HG03442 (cell line): ENCODE measurements around the gene FLRT1.

Source experiments
- ATAC-seq: cut with Tn5 transposase; IDR thresholded peaks from one replicate; pipeline ENCODE4 v1.9.1; 2021; ENCODE audit warnings: mild to moderate bottlenecking, moderate library complexity; ENCODE audit not compliant: unreplicated experiment

FLRT1 gene, protein sequence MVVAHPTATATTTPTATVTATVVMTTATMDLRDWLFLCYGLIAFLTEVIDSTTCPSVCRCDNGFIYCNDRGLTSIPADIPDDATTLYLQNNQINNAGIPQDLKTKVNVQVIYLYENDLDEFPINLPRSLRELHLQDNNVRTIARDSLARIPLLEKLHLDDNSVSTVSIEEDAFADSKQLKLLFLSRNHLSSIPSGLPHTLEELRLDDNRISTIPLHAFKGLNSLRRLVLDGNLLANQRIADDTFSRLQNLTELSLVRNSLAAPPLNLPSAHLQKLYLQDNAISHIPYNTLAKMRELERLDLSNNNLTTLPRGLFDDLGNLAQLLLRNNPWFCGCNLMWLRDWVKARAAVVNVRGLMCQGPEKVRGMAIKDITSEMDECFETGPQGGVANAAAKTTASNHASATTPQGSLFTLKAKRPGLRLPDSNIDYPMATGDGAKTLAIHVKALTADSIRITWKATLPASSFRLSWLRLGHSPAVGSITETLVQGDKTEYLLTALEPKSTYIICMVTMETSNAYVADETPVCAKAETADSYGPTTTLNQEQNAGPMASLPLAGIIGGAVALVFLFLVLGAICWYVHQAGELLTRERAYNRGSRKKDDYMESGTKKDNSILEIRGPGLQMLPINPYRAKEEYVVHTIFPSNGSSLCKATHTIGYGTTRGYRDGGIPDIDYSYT

DNA sequence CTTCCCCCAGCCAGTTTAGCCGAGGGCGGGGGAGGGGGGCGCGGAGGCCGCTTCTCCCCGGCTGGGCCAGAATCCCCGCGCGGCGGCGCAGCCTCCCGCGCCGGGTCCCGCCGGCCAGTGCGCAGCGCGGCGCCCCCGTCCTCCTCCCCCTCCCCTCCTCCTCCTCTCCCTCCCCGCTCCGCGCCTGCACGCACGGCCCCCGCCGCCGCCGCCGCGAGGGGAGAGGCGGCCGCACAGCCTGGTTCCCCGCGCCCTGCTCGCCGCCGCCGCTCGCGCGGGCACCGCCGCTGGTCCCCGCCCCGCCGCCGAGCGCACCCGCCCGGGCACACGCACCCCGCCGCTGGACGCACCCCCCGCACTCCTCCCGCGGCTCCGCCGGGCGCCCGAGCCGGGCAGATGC is at the start of gene FLRT1:
Gene FLRT1, plus strand, starts transcription at position 356 of the 400 bp plus-strand sequence. CDS start 80,337 bp downstream, outside the sequence.
- no peak for ATAC-seq

DNA sequence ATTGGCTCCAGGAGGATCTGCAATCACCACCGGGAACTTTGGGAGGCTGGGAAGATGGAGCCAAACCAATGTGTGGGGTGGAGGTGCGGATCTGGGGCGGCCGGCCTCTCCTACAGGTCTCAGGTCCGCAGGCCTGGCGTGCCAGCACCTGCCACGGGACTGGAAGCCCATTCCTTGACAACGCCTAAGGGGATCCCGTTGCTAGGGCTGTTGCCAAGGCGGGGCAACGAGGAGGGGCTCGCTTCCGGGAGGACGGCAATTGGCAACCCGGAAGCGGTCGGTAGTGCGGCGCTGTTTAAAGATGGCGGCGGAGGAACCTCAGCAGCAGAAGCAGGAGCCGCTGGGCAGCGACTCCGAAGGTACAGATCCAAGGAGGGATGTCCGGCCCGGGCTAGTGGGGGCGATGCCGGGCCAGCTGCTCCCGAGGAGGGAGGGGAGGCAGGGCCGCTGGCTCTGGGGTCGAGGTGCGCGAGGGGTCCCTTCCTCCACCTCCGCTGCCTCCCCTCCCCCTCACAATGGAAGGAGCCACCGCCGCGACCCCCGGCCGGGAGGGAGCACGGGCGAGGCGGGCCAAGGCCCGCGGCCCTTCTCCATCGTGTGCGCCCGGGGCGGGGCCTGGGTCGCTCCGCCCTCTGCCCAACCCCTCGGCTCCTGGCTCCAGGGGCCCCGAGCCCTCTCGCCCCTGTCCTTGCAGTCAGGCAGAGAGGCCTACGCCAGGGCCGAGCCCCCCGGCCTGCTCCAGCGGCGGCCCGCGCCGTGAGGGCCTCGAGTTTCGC is 49.4 kb upstream of the FLRT1 start, which contains the start of gene OTUB1:
Gene OTUB1, plus strand, starts transcription at position 283 of the 776 bp plus-strand sequence. Its CDS starts 19 bp downstream, at position 302.
- ATAC-seq = peak; percentile 69

DNA sequence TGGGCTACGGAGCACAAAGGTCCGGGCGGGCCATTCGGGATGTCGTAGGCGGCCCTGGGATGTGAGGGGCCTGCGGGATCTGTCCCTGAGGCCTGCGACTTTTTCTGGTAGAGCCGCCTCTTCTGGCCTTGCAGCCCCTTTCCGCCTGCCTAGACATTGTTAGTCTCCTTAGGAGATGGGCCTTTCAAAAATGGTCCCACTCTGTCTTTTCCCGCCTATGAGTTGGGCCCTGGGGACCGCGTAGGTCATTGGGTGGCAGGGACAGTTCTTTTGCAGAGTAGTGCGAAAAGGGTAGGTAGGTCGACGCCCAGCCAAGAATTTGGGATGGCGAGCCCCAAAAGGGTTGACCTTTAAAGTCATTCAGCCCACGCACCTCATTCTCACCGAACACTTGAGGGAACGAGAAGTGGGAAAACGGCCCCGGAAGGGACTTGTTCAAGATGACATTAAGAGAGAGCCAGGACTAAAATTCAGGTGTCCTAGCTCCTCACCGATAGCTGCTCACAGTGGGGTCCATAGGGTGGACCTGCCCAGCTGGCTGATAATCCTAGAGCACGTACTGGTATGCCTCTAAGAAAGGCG is 48.7 kb upstream of the FLRT1 start:
- ATAC-seq = no peak

DNA sequence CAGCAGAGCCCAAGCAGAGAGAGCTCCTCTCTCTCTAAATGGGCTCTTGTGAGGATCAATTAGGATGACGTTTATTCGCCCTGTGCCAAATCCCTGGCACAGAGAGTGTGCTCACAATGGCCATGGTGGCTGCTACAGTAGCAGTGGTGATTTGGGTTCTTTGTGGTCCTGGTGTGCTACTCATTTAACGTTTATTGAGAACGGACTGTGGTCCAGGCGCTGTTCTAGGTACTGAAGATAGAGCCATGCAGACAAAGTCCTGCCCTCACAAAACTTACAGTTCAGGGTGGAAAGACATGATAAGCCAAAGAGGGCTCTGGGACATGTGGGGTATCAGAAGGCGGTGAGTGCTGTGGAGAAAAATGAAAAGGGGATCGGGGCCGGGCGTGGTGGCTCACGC is 44.2 kb upstream of the FLRT1 start:
- no peak for ATAC-seq

DNA sequence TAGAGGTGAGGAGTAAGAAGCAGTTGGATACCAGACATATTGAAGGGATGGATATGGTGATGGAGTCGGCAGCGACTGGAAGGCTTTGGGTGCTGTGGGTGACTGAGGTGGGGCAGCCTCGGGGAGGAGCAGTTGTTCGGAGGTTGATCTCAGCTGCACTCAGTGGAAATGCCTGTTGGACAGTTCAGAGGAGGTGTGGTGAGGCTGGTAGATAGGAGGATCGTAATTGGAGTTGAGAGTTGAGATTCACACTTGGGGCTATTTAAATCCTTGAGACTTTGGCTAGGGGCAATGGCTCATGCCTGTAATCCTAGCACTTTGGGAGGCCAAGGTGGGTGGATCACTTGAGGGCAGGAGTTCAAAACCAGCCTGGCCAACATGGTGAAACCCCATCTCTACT is 42.6 kb upstream of the FLRT1 start:
- ATAC-seq = no peak

GRCh38 chr11:63993993-63994392 is 41.7 kb upstream of the FLRT1 start:
- no peak for ATAC-seq

GRCh38 chr11:63996512-63996911 is 39.2 kb upstream of the FLRT1 start:
- no peak for ATAC-seq

DNA sequence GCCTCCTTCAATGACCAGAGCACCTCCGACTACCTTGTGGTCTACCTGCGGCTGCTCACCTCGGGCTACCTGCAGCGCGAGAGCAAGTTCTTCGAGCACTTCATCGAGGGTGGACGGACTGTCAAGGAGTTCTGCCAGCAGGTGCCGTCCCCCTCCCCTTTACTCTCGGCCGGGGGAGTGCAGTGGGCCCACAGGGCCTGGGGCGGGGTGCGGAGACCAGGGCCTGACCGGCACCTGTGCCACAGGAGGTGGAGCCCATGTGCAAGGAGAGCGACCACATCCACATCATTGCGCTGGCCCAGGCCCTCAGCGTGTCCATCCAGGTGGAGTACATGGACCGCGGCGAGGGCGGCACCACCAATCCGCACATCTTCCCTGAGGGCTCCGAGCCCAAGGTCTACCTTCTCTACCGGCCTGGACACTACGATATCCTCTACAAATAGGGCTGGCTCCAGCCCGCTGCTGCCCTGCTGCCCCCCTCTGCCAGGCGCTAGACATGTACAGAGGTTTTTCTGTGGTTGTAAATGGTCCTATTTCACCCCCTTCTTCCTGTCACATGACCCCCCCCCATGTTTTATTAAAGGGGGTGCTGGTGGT is 38.5 kb upstream of the FLRT1 start:
- no peak for ATAC-seq

- ATAC-seq = no peak
These were observed 37.9 kb upstream of the FLRT1 start for GRCh38 chr11:63997801-63998337.

DNA sequence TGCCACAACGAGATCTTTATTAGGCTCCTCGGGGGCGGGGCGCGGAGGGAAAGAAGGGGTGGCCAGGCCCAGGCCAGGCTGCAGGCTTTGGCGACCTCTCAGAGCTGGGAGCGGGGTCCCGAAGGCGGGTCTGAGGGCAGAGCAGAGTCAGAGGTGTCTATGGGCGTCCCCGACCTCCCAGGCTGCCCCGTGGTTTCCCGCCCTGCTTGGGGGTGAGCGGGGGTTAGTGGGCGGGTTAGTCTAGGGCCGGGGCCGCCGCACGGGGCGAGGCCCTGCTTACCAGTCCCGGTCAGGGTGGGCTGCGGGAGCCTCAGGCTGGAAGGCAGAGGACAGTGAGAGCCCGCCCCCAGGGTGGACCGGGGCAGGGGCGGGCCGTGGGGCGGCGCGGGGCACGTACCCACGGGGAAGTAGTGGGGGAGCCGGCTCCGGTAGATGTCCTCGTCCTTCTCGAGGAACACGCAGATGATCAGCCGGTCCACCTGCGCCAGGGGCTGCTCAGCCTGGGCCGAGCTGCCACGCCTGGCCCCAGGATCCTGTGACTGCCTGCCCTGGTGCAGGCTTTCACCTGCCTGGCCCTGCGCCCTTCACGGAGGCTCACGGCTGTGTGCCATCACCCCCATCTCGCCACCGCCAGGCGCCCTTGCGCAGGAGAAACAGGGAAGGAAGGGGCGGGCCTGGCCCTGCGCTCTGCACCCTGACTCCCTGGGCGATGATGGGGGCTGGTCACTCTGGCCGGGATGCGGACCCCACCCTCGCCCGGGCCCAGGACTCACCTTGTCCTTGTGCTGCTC is 37.0 kb upstream of the FLRT1 start:
- ATAC-seq = no peak

GRCh38 chr11:63999349-64000025 is 36.2 kb upstream of the FLRT1 start:
- no peak for ATAC-seq

- peak; percentile 35 for ATAC-seq
These were observed 35.5 kb upstream of the FLRT1 start for GRCh38 chr11:64000026-64000739.

DNA sequence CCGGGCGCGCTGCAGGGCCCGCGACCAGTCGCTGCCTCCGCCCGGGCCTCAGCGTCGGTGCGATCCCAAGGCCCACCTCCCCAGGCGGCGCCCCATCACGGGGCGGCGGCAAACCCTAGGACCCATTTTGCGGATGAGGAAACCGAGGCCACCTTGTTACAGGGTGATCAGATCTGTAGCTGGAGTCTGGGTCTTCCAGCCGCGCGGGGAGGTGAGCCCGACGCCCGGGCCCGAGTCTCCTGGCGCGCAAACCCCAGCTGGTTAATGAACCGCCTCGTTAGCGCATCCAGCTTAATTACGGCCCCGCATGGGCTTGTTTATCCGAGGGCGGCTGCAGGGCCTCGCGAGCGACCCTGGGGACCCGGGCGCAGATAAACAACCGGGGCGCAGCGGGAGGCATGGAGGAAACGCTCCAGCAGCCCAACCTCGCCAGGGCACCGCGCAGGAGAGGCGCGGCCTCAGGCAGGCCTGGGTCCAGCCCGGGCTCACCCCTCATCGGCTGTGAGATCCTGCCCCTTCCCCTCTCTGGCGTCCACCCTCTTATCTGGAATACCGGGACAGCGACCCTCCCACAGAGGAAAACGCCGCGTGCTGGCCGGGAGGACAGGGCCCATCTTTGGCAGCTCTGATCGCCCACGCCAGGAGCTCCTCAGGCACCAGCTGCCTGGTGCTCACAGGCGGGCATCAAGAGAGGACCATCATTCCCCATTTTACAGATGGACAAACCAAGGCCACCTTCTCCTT is 34.8 kb upstream of the FLRT1 start:
- no peak for ATAC-seq

GRCh38 chr11:64001484-64002420 is 34.0 kb upstream of the FLRT1 start:
- no peak for ATAC-seq

- no peak for ATAC-seq
These were observed 31.7 kb upstream of the FLRT1 start for GRCh38 chr11:64003807-64004589.

DNA sequence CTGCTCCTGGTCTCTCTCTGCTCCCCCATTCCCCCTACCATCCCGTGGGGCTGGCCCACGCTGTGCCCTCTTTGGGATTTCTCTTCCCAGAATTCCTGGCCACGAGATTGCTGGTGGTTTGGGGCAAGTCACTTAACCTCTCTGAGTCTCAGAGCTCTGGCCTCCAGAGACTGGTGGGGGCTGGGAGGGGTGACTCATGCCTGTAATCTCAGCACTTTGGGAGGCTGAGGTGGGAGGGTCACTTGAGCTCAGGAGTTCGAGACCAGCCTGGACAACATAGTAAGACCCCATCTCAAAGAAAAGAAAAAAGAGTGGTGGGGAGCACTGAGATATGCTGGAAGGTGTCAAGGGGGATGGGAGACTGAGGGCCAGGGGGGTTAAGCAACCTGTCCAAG is 31.1 kb upstream of the FLRT1 start:
- no peak for ATAC-seq
